Peyer's patch (tissue), 4 donors: ENCODE data around the gene KIF23. TPM values are rescaled to one million over a fixed set of nuclear protein-coding genes. Genes with fewer than 3 reads are reported as not detected.
A peak's percentile ranks its signal among the peaks of the same experiment; 100 is the strongest.

Experiments used
- DNase-seq, 3 donors: peaks; one replicate each; pipeline ENCODE4 v3.0.0-alpha.2; 2017 to 2019
- H3K27ac ChIP-seq, 4 donors: fragments of 200-600 bp; sonication (generic); one replicate each; pipeline ENCODE4 v1.5.1; 2016 to 2019
- H3K27me3 ChIP-seq, 2 donors: fragments of 200-600 bp; sonication (generic); one replicate each; pipeline ENCODE4 v1.5.1; 2019
- H3K36me3 ChIP-seq, 3 donors: fragments of 200-600 bp; sonication (generic); one replicate each; pipeline ENCODE4 v1.5.1; 2016 to 2019
- H3K4me1 ChIP-seq, 4 donors: fragments of 200-600 bp; sonication (generic); one replicate each; pipeline ENCODE4 v1.5.1; 2016 to 2019
- H3K4me3 ChIP-seq, 4 donors: fragments of 200-600 bp; sonication (generic); 1 replicate in 3 of 4; 2 replicates in 1 of 4; pipeline ENCODE4 v1.5.1; 2016 to 2019; ENCODE audit warnings: mild to moderate bottlenecking in 1 of 4
- H3K9me3 ChIP-seq, 4 donors: fragments of 200-600 bp; sonication (generic); one replicate each; pipeline ENCODE4 v1.5.1; 2016 to 2019; ENCODE audit warnings: mild to moderate bottlenecking in 1 of 4
- CTCF ChIP-seq, 6 experiments: fragments of 450-650 bp in 4 of 6; fragments of 200-600 bp in 2 of 6; sonication (generic) in 1 of 6; IDR thresholded peaks; one replicate each; pipeline ENCODE4 v1.5.1; 2017 to 2019; ENCODE audit warnings: antibody characterized with exemption in 6 of 6, mild to moderate bottlenecking in 3 of 6, moderate library complexity in 1 of 6
- POLR2A ChIP-seq, 2 donors: fragments of 450-650 bp; IDR thresholded peaks; one replicate each; pipeline ENCODE4 v1.5.1; 2017; ENCODE audit warnings: antibody characterized with exemption in 2 of 2, mild to moderate bottlenecking in 2 of 2, moderate library complexity in 2 of 2
- total RNA-seq, 4 donors: library from RNA; depleted of rRNA; stranded (reverse); fragments of >200 nt; gene quantifications; one replicate each; pipeline ENCODE4 v1.1.0, GENCODE V29; 2016

KIF23 gene
- total RNA-seq, 4 donors from 2014 or later = 2.2 to 33.8 (median 6.0) TPM

DNA sequence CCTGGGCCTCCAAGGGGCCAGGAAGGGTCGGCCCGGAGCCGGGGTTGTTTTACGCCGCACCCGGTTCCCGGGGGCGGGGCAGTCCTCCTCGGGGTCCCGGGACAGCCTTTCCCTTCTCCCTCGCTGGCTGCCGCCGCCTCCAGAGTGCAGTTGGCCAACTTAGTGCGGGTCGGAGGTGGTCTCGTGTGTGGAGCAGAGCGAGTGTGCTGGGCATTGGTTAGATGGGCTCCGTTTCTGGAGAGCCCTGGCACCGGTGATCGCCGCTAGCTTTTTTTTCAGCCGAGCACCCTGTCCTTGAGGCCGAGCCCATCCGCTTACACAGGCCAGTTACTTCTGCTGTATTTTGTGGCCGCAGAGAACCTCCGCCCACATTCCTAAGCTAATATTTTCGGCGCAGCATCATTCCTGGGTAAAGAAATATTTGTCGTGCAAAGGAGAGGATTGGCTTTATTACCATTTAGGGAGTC is 585 bp downstream of the KIF23 start:
- Histone ChIP-seq H3K27me3 (no peaks in the 10 kb centered on the region), H3K36me3 (no peaks in the 10 kb centered on the region), H3K27ac (peak overlapping the region; percentile 33 to 68 (median 52)), H3K4me3 (peak overlapping the region; percentile 68 to 85 (median 78)), H3K9me3 (no peaks in the 10 kb centered on the region), H3K4me1 (peaks cover 0 to 6% (median 2%) of the 10 kb centered on the region in 4 donors)
- no peak for DNase-seq
- TF ChIP-seq POLR2A (IDR thresholded peaks at IDR 0.05) = no peak

DNA sequence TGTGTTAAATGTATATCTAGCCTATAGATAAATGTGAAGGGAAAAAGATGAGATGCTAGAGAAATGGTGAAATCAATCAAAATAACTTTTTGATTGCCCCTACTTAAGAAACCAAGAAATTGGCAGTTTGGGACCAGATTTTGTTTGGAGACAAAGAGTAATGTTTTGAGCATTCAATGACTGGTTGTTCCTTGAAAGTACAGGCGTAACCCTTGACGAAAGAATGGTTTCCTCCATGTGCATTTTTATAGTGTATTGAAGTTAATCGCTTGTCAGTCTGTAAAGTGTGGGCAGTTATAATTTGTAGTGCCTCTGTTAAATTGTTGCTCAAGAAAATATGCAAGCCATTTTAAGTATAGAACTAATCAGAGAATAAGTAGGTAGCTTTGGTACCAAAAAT is 1.2 kb downstream of the KIF23 start:
- Histone ChIP-seq H3K4me1 (peaks cover 0 to 6% (median 2%) of the 10 kb centered on the region in 4 donors), H3K4me3 (no peak overlapping the region), H3K9me3 (no peaks in the 10 kb centered on the region), H3K27me3 (no peaks in the 10 kb centered on the region), H3K36me3 (no peaks in the 10 kb centered on the region), H3K27ac (no peak overlapping the region)
- TF ChIP-seq POLR2A (IDR thresholded peaks at IDR 0.05) (no peak), CTCF (IDR thresholded peaks at IDR 0.05) (no peak)
- DNase-seq = no peak

DNA sequence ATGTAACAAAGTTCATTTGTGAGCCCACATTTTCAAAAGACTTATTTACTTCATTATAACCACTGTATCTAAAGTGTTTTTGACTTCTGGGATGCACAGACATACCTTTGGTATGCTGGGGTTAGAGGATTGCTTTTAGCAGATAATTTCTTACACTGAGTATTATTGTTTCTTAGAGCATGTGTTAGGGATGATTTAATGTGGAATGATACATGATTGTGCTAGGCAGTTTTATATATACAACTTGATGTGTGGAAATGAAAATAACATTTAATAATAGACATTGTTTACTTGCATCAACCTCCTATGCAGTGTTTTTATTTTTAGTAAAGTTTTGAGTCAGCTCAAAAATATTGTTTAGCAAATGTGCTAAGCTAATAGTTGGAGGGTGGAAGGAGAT is 3.4 kb downstream of the KIF23 start:
- Histone ChIP-seq H3K27ac (no peak overlapping the region), H3K27me3 (no peaks in the 10 kb centered on the region), H3K4me3 (no peak overlapping the region), H3K36me3 (no peaks in the 10 kb centered on the region), H3K9me3 (no peaks in the 10 kb centered on the region), H3K4me1 (peaks cover 0 to 6% (median 2%) of the 10 kb centered on the region in 4 donors)
- TF ChIP-seq POLR2A (IDR thresholded peaks at IDR 0.05) = no peak
- DNase-seq = no peak

- H3K4me3 ChIP-seq = no peak overlapping the region
Measured at GRCh38 chr15:69421498-69421897, 7.3 kb downstream of the KIF23 start.

DNA sequence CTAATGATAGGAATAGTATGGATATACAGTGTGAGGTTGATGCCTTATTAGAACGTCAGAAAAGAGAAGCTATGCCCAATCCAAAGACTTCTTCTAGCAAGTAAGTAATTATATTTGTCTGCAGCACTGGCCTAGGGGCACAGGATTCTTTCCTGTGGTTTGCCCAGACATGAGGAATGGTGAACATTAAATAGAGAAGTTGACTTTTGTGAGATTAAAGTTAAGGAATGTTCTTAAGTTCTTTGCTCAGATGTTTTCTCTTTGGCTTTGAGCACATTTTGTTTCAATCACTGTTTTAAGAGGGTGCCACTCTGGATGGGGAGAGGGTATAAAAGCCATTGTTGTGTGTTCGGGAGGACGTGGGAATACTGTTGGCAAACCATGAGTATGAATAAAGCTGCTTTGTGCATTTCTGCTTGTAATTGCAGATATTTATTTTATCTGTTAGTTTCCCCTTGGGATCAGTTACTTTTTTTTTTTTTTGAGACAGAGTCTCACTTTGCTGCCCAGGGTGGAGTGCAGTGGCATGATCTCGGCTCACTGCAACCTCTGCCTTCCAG is 8.3 kb downstream of the KIF23 start:
- Histone ChIP-seq H3K9me3 (no peaks in the 10 kb centered on the region), H3K27ac (no peak overlapping the region), H3K4me1 (no peaks in the 10 kb centered on the region), H3K36me3 (no peaks in the 10 kb centered on the region), H3K27me3 (no peaks in the 10 kb centered on the region), H3K4me3 (no peak overlapping the region)
- no peak for DNase-seq
- TF ChIP-seq CTCF (IDR thresholded peaks at IDR 0.05) (no peak), POLR2A (IDR thresholded peaks at IDR 0.05) (no peak)

More at GRCh38 chr15:69421498-69421897, 7.3 kb downstream of the KIF23 start:
- no peak for DNase-seq
- TF ChIP-seq CTCF (IDR thresholded peaks at IDR 0.05) (no peak), POLR2A (IDR thresholded peaks at IDR 0.05) (no peak)
- Histone ChIP-seq H3K27ac (no peak overlapping the region), H3K4me1 (no peaks in the 10 kb centered on the region), H3K27me3 (no peaks in the 10 kb centered on the region), H3K9me3 (no peaks in the 10 kb centered on the region), H3K36me3 (no peaks in the 10 kb centered on the region)

- Histone ChIP-seq H3K4me1 (no peaks in the 10 kb centered on the region), H3K27me3 (no peaks in the 10 kb centered on the region), H3K27ac (no peak overlapping the region), H3K9me3 (no peaks in the 10 kb centered on the region), H3K4me3 (no peak overlapping the region), H3K36me3 (no peaks in the 10 kb centered on the region)
- TF ChIP-seq CTCF (IDR thresholded peaks at IDR 0.05) (no peak), POLR2A (IDR thresholded peaks at IDR 0.05) (no peak)
- DNase-seq = no peak
Measured at GRCh38 chr15:69424001-69424400, 9.9 kb downstream of the KIF23 start.
